ENCODE data around the gene TTC27. TPM values are rescaled to one million over a fixed set of nuclear protein-coding genes. Genes with fewer than 3 reads are reported as not detected.

Gene TTC27
- total RNA-seq, 2 experiments from 2014 or later = 17.6 to 18.1 TPM

DNA sequence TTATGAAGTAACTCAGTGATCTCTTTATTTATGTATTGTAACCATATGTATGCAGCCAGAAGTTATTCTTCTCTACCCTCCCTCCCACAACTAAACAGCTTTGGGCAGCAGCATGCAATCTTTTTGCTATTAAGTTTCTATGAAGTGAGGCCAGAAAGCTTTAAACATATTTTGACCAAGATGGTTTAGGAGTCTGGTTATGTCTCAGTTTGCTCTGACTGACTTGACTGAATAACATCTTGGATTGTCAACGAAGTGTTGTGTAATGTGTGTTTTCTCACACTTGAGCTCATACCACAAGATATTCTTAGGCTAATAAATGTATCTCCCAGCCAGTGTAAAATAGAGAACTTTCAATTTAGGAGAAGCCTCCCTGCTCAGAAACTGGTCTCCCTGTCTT lies 104.3 kb downstream of the TTC27 start:
- POLR2A ChIA-PET = no interaction called here
- Mint-ChIP-seq H3K36me3 (ENCODE audit: low read depth) (peaks cover 6% of the 10 kb centered on the region), H3K4me1 (peaks cover 1% of the 10 kb centered on the region), H3K27ac (no peak overlapping the region), H3K27me3 (no peaks in the 10 kb centered on the region), H3K4me3 (no peak overlapping the region), H3K9me3 (no peaks in the 10 kb centered on the region)
- CTCF ChIA-PET = no interaction called here
- no peak for DNase-seq

DNA sequence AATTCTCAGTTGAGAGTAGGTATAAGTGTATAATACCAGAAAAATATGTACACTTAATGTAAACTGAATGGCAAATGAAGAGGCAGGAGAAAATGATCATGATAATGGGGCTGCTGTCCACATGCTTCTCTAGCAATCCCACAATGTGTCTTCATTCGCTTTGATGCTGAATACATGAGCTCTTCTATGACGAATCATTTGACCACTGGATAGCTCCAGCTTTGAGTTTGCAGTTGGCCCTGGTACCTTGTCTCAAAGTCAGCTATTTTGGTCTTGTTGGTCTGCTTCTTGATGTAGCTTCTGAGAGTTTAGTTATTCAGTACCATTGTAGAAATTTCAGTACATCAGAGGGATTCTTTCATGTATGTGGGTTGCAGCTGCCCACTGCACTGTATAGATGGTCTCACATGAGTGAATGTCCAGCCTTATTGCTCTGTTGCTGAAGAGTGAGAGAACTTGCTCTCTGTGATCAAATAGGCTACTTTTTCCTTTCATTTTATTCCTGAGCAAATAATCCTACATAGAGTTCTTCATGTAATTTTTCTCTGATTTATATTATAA lies 105.1 kb downstream of the TTC27 start:
- H3K4me1 Mint-ChIP-seq = peaks cover 1% of the 10 kb centered on the region
- CTCF ChIA-PET = no interaction called here

DNA sequence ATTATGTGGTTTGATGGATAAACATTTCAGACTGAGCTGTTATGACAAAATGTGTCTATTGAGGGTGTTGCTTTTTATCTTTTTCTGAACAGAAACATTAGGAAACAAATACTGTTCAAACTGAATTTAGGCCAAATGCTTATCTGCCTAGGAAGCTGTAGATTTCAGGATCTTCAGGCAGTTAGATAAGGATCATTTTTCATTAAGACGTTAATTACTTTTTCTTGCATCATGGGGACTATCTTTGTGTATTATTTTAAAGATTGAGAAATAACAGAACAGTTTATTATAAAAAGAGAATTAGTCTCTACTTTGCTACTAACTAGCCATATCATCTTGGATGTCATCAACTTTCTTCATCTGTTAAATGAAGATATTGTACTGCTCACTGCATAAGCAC lies 107.5 kb downstream of the TTC27 start:
- H3K36me3 Mint-ChIP-seq (ENCODE audit: low read depth) = peaks cover 11% of the 10 kb centered on the region
- ChIA-PET CTCF (interaction anchor here (0.8 kb wide), 1 partner anchor 9 kb away, joined by 3 read pairs; no protein-coding TSS in a partner anchor), POLR2A (no interaction called here)
- no peak overlapping the region for H3K27ac Mint-ChIP-seq
- H3K4me3 Mint-ChIP-seq = no peak overlapping the region
- DNase-seq = no peak
- peaks cover 1% of the 10 kb centered on the region for H3K4me1 Mint-ChIP-seq
- H3K9me3 Mint-ChIP-seq = no peaks in the 10 kb centered on the region
- no peaks in the 10 kb centered on the region for H3K27me3 Mint-ChIP-seq

More for the DNA sequence above, 105.1 kb downstream of the TTC27 start:
- Mint-ChIP-seq H3K27me3 (no peaks in the 10 kb centered on the region), H3K9me3 (no peaks in the 10 kb centered on the region), H3K4me3 (no peak overlapping the region), H3K27ac (no peak overlapping the region), H3K36me3 (ENCODE audit: low read depth) (peaks cover 11% of the 10 kb centered on the region)
- DNase-seq = no peak
- POLR2A ChIA-PET = no interaction called here

DNA sequence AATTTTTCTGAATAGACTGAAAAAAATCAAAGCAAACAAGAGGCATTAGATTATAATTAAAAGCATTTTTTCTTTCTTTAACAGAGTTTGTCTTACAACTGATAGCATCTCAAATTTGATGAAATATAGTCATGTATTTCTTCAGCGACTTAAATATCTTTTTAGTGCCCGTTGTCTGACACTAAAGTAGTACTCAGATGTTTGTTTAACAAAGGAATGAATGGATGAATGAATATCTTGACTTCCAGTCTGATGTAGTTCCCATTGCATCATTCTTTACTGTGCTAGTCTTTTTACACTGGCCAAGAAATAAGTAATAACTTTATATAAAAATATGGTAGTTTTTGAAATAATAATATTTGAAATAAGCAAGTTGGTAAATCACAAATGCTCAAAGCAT lies 111.1 kb downstream of the TTC27 start:
- H3K4me3 Mint-ChIP-seq = no peak overlapping the region
- peaks cover 22% of the 10 kb centered on the region for H3K36me3 Mint-ChIP-seq (ENCODE audit: low read depth)
- no peaks in the 10 kb centered on the region for H3K9me3 Mint-ChIP-seq
- H3K27me3 Mint-ChIP-seq = no peaks in the 10 kb centered on the region
- no peak for DNase-seq
- no peak overlapping the region for H3K27ac Mint-ChIP-seq
- ChIA-PET POLR2A (no interaction called here), CTCF (interaction anchor here (1.8 kb wide), 1 partner anchor 20 kb away, joined by 5 read pairs; no protein-coding TSS in a partner anchor)
- no peaks in the 10 kb centered on the region for H3K4me1 Mint-ChIP-seq

DNA sequence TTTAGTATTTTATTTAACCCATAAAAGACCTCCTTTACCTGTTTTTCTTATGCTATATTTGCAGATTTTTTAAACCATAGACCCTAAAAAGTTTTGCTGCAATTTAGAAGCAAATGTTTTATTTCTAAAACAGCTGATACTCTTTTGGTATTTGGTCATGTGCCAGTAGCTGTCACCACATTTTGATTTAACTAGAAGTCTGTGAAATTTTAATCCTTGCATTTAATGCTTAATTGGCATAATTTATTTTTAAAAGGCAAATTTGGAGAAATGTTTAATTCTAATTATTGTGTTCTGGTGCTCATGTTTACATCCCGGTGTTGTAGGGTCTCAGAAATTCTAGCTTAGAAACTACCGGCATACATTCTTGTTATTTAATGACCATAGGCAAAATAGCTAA lies 111.8 kb downstream of the TTC27 start:
- Mint-ChIP-seq H3K4me1 (no peaks in the 10 kb centered on the region), H3K27me3 (no peaks in the 10 kb centered on the region), H3K4me3 (no peak overlapping the region), H3K27ac (no peak overlapping the region), H3K9me3 (no peaks in the 10 kb centered on the region), H3K36me3 (ENCODE audit: low read depth) (peaks cover 27% of the 10 kb centered on the region)
- POLR2A ChIA-PET = no interaction called here
- no peak for DNase-seq
- CTCF ChIA-PET = interaction anchor here (3.0 kb wide), 1 partner anchor 10 kb away, joined by 9 read pairs; no protein-coding TSS in a partner anchor

DNA sequence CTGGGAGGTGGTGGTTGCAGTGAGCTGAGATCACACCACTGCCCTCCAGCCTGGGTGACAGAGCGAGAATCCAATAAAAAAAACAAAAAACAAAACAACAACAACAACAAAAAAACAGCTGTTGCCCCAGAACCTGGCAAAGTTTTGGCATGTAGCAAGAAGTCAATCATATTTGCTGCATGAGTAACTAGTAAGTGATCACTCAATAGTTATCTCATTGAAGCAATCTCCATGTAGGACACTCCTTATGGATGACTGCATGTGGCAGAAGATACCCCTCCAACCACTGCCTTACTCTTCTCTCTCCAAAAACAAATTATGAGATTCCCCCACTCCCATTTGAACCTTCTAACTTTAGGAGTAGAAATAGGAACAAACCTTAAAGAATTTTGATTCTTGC lies 113.7 kb downstream of the TTC27 start:
- Mint-ChIP-seq H3K27ac (no peak overlapping the region), H3K27me3 (no peaks in the 10 kb centered on the region), H3K4me1 (no peaks in the 10 kb centered on the region), H3K9me3 (no peaks in the 10 kb centered on the region), H3K36me3 (ENCODE audit: low read depth) (peaks cover 29% of the 10 kb centered on the region), H3K4me3 (no peak overlapping the region)
- ChIA-PET CTCF (interaction anchor here (3.0 kb wide), 1 partner anchor 8 kb away, joined by 9 read pairs; no protein-coding TSS in a partner anchor), POLR2A (no interaction called here)
- DNase-seq = no peak

DNA sequence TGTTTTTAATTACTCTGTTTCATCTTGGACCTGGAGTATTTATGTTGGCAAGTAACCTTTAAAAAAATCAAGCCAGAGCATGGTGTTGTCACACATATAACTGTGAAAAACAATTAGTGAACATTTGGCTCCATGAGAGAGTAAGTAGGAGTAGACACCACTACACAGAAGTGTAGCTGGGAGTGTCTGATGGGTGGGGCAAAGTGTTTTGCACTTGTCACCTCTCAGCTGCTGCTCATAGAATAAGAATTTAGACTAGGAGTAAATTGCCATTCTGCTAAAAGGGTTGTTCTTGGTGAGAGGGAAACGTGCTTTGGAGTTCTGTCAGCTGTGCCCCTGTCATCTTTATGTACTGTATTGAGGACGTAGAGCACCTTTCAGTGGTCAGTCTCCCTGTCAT lies 114.5 kb downstream of the TTC27 start:
- Mint-ChIP-seq H3K4me1 (no peaks in the 10 kb centered on the region), H3K27me3 (no peaks in the 10 kb centered on the region), H3K27ac (no peak overlapping the region), H3K4me3 (no peak overlapping the region), H3K36me3 (ENCODE audit: low read depth) (peaks cover 21% of the 10 kb centered on the region), H3K9me3 (no peaks in the 10 kb centered on the region)
- ChIA-PET POLR2A (no interaction called here), CTCF (interaction anchor here (3.0 kb wide), 1 partner anchor 7 kb away, joined by 9 read pairs; no protein-coding TSS in a partner anchor)
- no peak for DNase-seq

DNA sequence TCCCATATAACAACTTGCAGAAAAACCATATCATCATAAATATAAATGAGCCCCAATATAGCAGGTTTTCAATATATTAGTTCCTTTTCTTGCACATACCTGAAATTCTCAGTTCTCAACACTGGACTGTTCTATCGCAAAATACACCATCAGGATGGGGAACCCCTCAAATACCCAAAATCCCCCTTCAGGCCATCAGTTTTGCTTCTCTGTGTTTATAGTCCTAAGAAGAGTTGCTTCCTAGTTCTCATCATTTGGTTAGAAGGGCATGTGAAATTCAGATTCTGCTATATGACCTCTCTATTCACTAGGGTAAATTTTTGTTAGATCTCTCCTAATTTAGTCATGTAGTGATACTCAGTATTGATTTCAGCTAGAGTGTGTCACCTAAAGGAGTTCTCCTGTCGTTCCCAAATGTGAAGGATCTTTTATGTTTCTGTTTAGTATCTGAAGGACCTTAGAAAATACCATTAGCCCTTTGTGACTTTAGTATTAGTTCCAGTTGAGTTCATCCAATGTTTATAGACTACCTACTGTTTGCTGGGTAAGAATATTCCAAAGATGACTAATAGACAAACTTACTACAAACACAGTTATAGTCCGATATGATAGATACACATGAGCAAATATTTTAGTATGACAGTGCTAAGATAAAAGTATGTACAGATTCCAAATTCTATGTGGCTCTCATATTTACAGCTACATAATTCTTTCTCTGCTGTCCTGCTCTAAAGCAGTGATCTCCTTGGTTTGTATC lies 115.8 kb downstream of the TTC27 start:
- no peak overlapping the region for H3K27ac Mint-ChIP-seq
- DNase-seq = no peak
- POLR2A ChIA-PET = no interaction called here
- no peaks in the 10 kb centered on the region for H3K9me3 Mint-ChIP-seq
- H3K36me3 Mint-ChIP-seq (ENCODE audit: low read depth) = peaks cover 25% of the 10 kb centered on the region
- CTCF ChIA-PET = no interaction called here
- no peaks in the 10 kb centered on the region for H3K27me3 Mint-ChIP-seq
- H3K4me1 Mint-ChIP-seq = no peaks in the 10 kb centered on the region
- H3K4me3 Mint-ChIP-seq = no peak overlapping the region

DNA sequence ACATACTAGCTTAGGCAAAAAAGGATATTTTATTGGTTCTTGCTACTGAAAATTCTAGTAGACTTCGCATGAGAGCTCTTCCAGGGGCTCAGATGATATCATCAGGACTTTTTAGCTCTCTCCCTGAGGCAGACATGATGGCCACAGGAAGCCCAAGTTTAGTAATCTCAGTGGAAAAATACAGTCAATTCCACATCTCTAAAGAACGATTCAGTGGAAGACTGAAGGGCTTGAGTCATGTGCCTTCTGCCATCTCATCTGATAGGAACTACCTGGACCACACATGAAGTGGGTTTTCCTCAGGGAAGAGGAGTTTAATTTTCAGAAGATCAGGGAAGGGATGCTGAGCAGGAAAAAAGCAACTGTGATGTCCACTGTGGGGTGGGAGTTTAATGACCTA lies 117.3 kb downstream of the TTC27 start:
- no peak overlapping the region for H3K27ac Mint-ChIP-seq
- H3K4me3 Mint-ChIP-seq = no peak overlapping the region

DNA sequence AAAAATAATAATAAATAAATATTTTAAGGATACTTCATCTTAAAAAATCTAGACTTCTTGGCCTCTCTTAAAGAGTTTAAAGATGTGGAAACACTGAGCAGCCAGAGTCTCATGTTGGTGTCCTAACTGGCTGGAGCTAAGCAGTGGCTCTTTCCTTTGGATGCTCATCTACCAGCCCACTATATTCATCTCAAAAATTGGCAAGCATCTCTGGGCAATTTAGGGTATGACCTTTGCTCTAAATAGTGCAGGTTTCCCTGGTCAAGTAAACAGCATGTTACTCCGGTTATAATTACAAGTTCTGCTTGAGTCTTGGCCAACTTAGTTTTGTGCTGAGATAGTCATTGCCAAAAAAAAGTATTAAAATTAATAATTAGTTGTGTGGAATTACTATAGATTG lies 117.8 kb downstream of the TTC27 start:
- H3K27me3 Mint-ChIP-seq = no peaks in the 10 kb centered on the region
- no peak overlapping the region for H3K27ac Mint-ChIP-seq
- H3K36me3 Mint-ChIP-seq (ENCODE audit: low read depth) = peaks cover 33% of the 10 kb centered on the region
- H3K4me3 Mint-ChIP-seq = no peak overlapping the region
- no peak for DNase-seq
- ChIA-PET CTCF (no interaction called here), POLR2A (no interaction called here)
- H3K4me1 Mint-ChIP-seq = no peaks in the 10 kb centered on the region
- H3K9me3 Mint-ChIP-seq = no peaks in the 10 kb centered on the region

More for the DNA sequence above, 117.3 kb downstream of the TTC27 start:
- Mint-ChIP-seq H3K9me3 (no peaks in the 10 kb centered on the region), H3K27me3 (no peaks in the 10 kb centered on the region), H3K36me3 (ENCODE audit: low read depth) (peaks cover 33% of the 10 kb centered on the region), H3K4me1 (no peaks in the 10 kb centered on the region)
- no peak for DNase-seq
- POLR2A ChIA-PET = no interaction called here
- CTCF ChIA-PET = no interaction called here

DNA sequence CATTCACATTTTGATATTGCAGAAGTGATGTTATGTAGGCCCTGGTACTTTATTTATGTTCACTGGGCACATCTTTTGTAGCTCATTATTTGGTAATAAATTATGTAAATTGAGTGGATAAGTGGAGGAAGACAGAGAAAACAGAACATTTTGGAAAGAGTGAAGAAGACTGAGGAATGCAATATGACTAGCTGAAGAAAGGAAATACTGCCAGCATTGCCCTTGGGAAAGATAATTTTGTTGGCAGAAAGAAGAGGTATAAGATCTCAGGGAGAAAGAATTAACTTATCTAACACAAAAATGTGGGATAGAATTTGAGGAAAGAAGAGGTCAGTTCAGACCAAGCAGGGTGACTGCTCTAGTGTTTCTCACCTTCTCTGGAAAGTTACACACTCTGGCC lies 118.8 kb downstream of the TTC27 start:
- Mint-ChIP-seq H3K36me3 (ENCODE audit: low read depth) (peaks cover 28% of the 10 kb centered on the region), H3K27me3 (no peaks in the 10 kb centered on the region), H3K4me3 (no peak overlapping the region), H3K4me1 (no peaks in the 10 kb centered on the region), H3K9me3 (no peaks in the 10 kb centered on the region), H3K27ac (no peak overlapping the region)
- no peak for DNase-seq
- CTCF ChIA-PET = interaction anchor here (0.6 kb wide), 1 partner anchor 264 kb away, joined by 4 read pairs; no protein-coding TSS in a partner anchor
- POLR2A ChIA-PET = no interaction called here

DNA sequence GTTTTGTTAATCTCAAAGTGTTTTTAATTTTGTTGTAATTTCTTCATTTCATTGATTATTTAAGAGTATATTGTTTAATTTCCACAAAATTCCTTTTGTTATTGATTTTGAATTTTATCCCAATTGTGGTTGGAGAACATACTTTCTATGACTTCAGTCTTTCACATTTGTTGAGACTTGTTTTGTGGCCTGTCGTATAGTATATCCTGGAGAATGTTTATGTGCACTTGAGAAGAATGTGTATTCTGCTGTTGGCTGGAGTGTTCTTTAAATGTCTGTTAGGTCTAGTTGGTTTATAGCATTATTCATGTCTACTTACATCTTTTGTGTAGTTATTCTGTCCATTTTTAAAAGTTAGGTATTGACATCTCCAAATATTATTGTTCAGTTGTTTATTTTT lies 120.3 kb downstream of the TTC27 start:
- no peak for DNase-seq
- CTCF ChIA-PET = no interaction called here
- POLR2A ChIA-PET = no interaction called here
- no peak overlapping the region for H3K27ac Mint-ChIP-seq
- H3K4me3 Mint-ChIP-seq = no peak overlapping the region
- H3K9me3 Mint-ChIP-seq = no peaks in the 10 kb centered on the region
- H3K36me3 Mint-ChIP-seq (ENCODE audit: low read depth) = peaks cover 28% of the 10 kb centered on the region
- H3K27me3 Mint-ChIP-seq = no peaks in the 10 kb centered on the region
- no peaks in the 10 kb centered on the region for H3K4me1 Mint-ChIP-seq

DNA sequence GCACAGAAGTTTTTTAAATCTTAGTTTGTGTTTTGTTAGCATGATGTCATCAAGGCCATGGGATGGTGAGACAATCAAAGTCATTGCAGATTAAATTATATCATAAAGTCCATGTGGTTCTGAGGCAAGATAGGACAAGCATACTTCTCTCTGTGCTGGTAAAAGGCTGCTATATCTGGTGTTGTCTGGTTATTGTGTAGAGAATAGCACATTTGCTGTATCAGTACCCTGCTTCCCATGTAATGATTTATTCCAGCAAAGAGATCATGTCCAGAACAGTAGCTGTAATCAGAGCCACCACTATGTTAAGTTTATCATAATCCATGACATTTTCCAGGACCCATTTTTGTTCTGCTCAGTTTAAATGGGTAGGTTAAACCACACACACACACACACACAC lies 123.0 kb downstream of the TTC27 start:
- ChIA-PET CTCF (interaction anchor here (1.3 to 2.2 kb wide), 3 partner anchors 10 to 212 kb away, joined by 3 to 9 read pairs (median 3); no protein-coding TSS in a partner anchor), POLR2A (no interaction called here)
- H3K4me3 Mint-ChIP-seq = no peak overlapping the region
- H3K36me3 Mint-ChIP-seq (ENCODE audit: low read depth) = peaks cover 17% of the 10 kb centered on the region
- no peak overlapping the region for H3K27ac Mint-ChIP-seq
- no peaks in the 10 kb centered on the region for H3K9me3 Mint-ChIP-seq
- peaks cover 5% of the 10 kb centered on the region for H3K4me1 Mint-ChIP-seq
- no peaks in the 10 kb centered on the region for H3K27me3 Mint-ChIP-seq
- DNase-seq = no peak

All from activated CD4-positive, alpha-beta T cell treated with anti-CD3 and anti-CD28 coated beads, Interleukin-2, amount 10 ng/mL, durations not matched to agents 7 days and 5 days (primary cell).